Sciatic nerve (tissue), 2 donors: ENCODE results near the gene ZNF417. TPM values are rescaled to one million over a fixed set of nuclear protein-coding genes. Genes with fewer than 3 reads are reported as not detected.
"Not testable (repeated sequence)": the region's sequence is repeated elsewhere in the genome, so short reads cannot be mapped to it uniquely, and the experiment has no call there.

Source experiments
- ATAC-seq: fragments of 200-7000 bp; cut with Tn5 transposase; one replicate; pipeline ENCODE4 v1.9.1; 2020; ENCODE audit warnings: mild to moderate bottlenecking, moderate library complexity
- DNase-seq: peaks from one replicate; pipeline ENCODE4 v3.0.0-alpha.2; 2020; ENCODE audit warnings: low spot score
- intact Hi-C: fragments of 100-400 bp; cut with DNase I; formaldehyde crosslinking; loops from one replicate; pipeline ENCODE4 v1.14.2; 2022
- total RNA-seq: library from RNA; stranded (reverse); fragmentation: NEBNext Ultra II Directional; extraction: Animal tissue kit (Norgen Biotek cat#: 25700); gene quantifications from one replicate; pipeline ENCODE4 v1.2.1, GENCODE V29; 2021
- donor health status: DM: no; HTN: no; CAD: no.
- donor health status: DM: no; HTN: no; CAD: no.

The ZNF417 gene
- total RNA-seq, 1 donor from 2014 or later, result 24.8 TPM

DNA sequence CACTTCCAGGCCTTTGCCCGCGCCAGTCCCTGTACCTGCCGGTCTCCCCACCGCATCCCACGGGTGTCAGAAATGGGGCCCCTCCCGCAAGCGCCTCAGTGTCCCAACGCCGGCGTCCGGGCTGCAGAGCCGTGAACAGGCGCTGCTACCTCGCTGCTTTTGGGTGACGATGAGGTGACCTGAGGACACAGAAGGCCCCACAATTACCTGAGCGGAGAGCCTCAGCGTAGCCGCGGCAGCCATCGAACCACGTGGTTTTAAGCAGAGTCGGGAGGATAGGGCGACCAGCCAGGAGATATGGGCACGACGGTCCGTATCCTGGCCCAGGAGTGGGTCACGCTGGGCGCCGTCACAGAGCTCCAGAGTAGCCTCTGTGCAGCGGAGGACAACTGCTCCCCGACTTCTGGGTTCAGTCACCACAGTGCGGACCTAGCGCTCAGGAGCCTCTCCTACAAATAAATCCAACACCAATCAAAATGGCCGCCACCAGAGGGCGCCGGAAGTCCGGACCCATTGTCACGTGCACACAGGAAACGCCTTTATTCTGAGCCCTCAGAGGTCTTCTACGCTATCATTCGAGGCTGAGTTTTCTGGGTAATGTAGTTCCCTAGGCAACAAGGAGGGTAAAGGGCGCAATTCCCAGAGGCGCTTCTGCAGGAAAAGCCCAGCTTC lies 27.7 kb downstream of the ZNF417 start, which contains the start of gene ZNF814:
ZNF814 (minus strand) TSS at position 478 of the 672 bp plus-strand sequence; CDS start at position 243, 235 bp downstream.
- peak; percentile 65 for DNase-seq
- peak; percentile 87 for ATAC-seq
- intact Hi-C loops, result no loop called here

DNA sequence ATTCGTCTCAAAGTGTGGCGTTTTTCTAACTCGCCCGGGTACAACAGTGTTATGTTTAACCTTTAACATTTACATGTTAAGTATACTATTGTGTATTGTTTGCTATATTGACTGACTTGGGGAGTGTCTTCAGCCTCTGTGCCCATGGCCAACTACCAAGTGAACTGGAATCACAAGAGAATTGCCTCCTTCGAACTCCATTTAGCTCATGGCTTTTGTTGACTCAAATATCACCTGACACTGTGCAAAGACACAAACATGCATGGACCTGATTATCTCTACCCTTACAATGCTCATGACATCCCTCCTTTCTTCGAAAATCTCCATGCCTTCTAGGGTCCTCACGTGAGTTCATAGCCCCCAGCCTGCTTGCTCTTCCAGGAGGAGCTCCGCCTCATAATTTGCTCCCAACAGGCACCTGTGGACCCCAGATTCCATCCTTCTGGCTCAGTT lies 28.3 kb downstream of the ZNF417 start:
- ATAC-seq (no peak), DNase-seq (no peak)
- intact Hi-C loops, result no loop called here

DNA sequence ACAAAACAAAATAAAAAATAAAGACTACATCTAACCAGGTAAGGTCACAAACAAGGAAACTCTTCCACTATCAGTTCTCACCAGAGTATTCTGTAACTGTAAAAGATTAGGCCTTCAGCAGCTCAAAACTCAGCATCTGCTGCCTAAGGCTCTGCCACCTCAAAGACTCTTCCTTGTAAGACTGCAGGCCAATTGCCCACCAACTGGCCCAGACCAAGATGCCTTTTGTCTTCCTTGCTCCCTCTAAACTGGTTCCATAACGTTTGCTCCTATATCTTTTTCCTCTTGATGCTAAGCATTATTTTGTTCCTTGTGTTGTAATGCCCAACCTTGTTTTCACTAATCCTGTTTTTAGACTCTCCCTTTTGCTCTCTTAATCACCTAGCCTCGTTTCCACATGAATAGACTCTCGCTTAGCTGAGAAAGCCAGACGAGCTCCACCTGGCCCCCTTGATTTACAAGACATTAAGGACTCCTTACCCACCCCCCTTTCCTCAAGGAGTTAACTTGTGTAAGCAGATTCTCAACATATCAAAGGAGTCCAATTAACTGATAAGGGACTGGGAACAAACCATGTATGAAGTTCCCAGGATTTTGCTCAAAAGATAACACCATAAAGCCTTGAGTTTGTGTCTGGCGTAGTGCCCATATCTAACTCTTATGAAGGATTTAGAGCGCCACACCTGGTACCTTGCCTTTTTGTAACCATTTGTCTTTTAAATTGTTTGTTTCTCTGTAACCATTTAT lies 29.0 kb downstream of the ZNF417 start:
- ATAC-seq (no peak), DNase-seq (no peak)
- intact Hi-C loops, result no loop called here

DNA sequence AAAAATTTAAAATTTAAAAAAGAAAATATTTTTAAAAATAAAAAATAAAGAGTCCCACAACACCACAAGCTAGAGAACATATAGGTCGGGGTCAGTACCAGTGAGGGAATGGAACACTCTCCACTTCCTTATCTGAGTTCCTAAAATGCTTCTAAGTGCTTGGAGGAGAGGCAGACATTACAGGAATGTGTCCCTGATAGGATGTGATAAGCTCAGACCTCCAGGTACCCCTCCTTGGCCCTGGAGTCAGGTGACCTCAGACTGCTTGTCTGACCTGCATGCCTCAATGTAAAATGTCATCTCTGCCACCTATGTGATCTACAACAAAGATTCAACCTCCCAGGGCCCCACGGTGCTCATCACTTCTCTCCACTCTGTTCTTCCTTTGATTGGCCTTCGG lies 30.3 kb downstream of the ZNF417 start:
- ATAC-seq (no peak), DNase-seq (no peak)
- intact Hi-C loops, result no loop called here

DNA sequence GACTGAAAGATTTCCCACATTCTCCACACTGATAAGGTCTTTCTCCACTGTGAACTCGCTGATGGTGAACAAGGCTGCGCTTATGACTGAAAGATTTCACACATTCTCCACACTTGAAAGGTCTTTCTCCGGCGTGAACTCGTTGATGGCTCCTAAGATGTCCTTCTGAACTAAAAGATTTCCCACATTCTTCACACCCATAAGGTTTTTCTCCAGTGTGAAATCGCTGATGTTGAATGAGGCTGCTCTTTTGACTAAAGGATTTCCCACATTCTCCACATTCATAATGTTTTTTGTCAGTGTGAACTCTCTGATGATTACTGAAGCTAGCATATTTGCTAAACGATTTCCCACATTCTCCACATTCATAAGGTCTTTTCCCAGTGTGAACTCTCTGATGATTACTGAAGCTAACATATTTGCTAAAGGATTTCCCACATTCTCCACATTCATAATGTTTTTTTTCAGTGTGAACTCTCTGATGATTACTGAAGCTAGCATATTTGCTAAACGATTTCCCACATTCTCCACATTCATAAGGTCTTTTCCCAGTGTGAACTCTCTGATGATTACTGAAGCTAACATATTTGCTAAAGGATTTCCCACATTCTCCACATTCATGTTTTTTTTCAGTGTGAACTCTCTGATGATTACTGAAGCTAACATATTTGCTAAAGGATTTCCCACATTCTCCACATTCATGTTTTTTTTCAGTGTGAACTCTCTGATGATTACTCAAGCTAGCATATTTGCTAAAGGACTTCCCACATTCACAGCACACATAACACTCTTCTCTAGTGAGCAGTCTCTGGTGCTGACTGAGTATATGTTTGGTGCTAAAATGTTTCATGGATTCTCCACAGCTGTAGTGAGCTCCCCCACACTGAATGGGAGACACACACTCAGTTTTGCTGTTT lies 42.3 kb downstream of the ZNF417 start:
- DNase-seq, ATAC-seq: not testable (repeated sequence)

DNA sequence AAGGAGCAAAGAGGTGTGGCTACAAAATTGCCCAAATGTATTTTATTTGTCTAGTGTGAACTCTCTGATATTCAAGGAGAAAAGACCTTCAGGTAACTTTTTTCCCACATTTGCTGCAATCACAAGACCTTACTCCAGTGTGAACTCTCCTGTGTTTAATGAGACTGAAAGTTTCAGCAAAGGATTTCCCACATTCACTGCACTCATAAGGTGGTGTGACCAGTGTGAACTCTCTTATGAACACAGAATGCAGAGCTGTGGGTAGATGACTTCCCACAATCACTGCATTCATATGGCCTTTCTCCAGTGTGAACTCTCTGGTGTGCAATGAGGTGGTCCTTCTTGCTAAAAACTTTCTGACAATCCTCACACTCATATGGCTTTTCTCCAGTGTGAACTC lies 43.9 kb downstream of the ZNF417 start:
- ATAC-seq, result no peak
- no peak for DNase-seq
- intact Hi-C loops, result no loop called here

More for the DNA sequence above, 42.3 kb downstream of the ZNF417 start:
- intact Hi-C loops, result not testable (repeated sequence)

DNA sequence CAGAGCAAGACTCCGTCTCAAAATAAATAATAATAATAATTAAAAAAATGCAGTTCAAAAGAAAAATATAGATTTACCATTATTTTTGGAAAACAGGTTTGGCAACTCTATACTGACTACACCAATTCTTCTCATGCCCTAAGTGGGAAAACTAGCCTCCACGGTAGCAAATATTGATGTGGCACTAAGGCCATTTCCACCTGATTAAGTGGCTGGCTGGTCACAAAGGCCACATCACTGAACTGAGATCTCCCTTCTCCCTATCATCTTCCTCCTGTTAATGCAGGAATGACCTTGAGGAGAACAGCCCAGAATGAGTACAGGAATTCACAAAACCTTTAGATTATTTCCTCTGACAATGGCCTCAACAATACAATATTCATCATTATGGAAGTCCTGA lies 46.2 kb downstream of the ZNF417 start:
- no peak for ATAC-seq
- no peak for DNase-seq
- intact Hi-C loops, result no loop called here

DNA sequence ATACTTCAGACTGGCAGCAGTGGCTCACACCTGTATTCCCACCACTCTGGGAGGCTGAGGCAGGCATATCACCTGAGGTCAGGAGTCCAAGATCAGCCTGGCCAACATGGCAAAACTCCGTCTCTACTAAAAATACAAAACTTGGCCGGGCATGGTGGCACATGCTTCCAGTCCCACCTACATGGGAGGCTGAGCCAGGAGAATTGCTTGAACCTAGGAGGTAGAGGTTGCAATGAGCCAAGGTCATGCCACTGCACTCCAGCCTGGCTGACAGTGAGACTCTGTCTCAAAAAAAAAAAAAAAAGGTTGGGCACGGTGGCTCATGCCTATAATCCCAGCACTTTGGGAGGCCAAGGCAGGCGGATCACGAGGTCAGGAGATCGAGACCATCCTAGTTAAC lies 46.7 kb downstream of the ZNF417 start:
- ATAC-seq, intact Hi-C loops, DNase-seq: not testable (repeated sequence)

DNA sequence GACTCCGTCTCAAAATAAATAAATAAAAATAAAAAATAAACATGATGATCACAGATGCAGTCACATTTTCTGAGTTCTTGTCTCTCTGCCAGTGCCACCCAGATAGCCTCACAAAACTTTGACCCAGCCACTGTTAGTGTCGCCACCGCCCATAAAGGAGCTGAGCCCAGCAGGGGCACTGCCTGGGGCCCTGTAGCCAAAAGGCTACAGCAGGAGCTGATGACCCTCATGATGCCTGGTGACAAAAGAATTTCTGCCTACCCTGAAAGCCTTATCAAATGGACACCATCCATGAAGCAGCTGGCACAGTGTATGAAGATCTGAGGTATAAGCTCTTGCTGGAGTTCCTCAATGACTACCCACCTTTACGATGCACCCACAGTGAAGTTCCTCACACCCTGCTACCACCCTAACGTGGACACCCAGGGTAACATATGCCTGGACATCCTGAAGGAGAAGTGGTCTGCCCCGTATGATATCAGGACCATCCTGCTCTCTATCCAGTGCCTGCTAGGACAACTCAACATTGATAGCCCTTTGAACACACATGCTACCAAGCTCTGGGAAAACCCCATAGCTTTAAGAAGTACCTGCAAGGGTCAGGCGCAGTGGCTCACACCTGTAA lies 48.4 kb downstream of the ZNF417 start:
- no peak for ATAC-seq
- DNase-seq, result no peak
- intact Hi-C loops, result no loop called here

Other genes starting within 250 kb of the ZNF417 start
- not detected for gene ZSCAN4, start 247.7 kb downstream of the ZNF417 start, total RNA-seq
- gene ZNF551, start 234.6 kb downstream of the ZNF417 start, total RNA-seq, result 8.0 TPM
- 1.8 TPM for gene ZNF154, start 207.4 kb downstream of the ZNF417 start, total RNA-seq
- gene ZNF671, start 189.0 kb downstream of the ZNF417 start, total RNA-seq, result 3.9 TPM
- 18.1 TPM for gene ZNF776, start 169.8 kb downstream of the ZNF417 start, total RNA-seq
- gene ZNF586, start 146.9 kb downstream of the ZNF417 start, total RNA-seq, result 20.0 TPM
- 6.6 TPM for gene ZNF552, start 101.7 kb downstream of the ZNF417 start, total RNA-seq
- gene ZNF587B, start 86.3 kb downstream of the ZNF417 start, total RNA-seq, result 13.2 TPM
- gene ZNF587, start 66.7 kb downstream of the ZNF417 start, total RNA-seq, result 40.1 TPM
- 10.2 TPM for gene ZNF814, start 27.6 kb downstream of the ZNF417 start, total RNA-seq
- 14.0 TPM for gene ZNF418, start 18.8 kb upstream of the ZNF417 start, total RNA-seq
- gene ZNF256, start 31.1 kb upstream of the ZNF417 start, total RNA-seq, result 6.5 TPM
- gene C19orf18, start 57.9 kb upstream of the ZNF417 start, total RNA-seq, result 0.94 TPM
- gene ZNF606, start 86.2 kb upstream of the ZNF417 start, total RNA-seq, result 20.3 TPM
- gene ZSCAN1, start 117.4 kb upstream of the ZNF417 start, total RNA-seq, result 0.40 TPM
- gene ZNF135, start 142.7 kb upstream of the ZNF417 start, total RNA-seq, result 11.0 TPM
- gene ZSCAN18, start 181.6 kb upstream of the ZNF417 start, total RNA-seq, result 70.1 TPM
- 11.8 TPM for gene ZNF329, start 234.2 kb upstream of the ZNF417 start, total RNA-seq